Skeletal muscle cell (primary cell): Measurements from ENCODE around the gene CHRNA4.
"Not testable (repeated sequence)": the region's sequence is repeated elsewhere in the genome, so short reads cannot be mapped to it uniquely, and the experiment has no call there.

ENCODE experiments used
- DNase-seq: peaks from one replicate; pipeline ENCODE4 v3.0.0-alpha.2; 2010; ENCODE audit warnings: low read depth
- H3K4me3 ChIP-seq: 2 replicates; pipeline ENCODE4 v1.5.1; 2011; ENCODE audit warnings: low read depth, mild to moderate bottlenecking, control low read depth, low read length, moderate library complexity

Gene CHRNA4

GRCh38 chr20:63342561-63343459, 18.3 kb downstream of the CHRNA4 start:
- no peak overlapping the region for H3K4me3 ChIP-seq
- DNase-seq: no peak

GRCh38 chr20:63340158-63340688, 20.9 kb downstream of the CHRNA4 start:
- H3K4me3 ChIP-seq, DNase-seq: not testable (repeated sequence)

DNA sequence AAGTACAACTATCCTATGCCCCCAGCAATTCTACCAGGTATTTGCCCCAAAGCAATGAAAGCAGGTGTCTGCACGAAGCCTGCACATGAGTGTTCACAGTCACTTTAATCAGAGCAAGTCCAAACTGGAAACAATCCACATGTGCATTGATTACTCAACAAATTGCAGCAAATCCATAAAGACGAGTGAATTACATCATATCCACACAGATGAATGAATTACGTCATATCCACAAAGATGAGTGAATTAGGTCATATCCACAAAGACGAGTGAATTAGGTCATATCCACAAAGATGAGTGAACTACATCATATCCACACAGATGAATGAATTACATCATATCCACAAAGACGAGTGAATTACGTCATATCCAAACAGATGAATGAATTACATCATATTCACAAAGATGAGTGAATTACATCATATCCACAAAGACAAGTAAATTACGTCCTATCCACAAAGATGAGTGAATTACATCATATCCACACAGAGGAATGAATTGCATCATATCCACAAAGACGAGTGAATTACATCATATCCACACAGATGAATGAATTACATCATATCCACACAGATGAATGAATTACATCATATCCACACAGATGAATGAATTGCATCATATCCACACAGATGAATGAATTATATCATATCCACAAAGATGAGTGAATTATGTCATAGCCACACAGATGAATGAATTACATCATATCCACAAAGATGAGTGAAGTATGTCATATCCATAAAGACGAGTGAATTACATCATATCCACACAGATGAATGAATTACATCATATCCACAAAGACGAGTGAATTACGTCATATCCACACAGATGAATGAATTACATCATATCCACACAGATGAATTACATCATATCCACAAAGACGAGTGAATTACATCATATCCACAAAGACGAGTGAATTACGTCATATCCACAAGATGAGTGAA, 21.7 kb downstream of the CHRNA4 start:
- not testable (repeated sequence) for DNase-seq

GRCh38 chr20:63337786-63338420, 23.2 kb downstream of the CHRNA4 start:
- DNase-seq: no peak
- no peak overlapping the region for H3K4me3 ChIP-seq

More for the DNA sequence above, 21.7 kb downstream of the CHRNA4 start:
- not testable (repeated sequence) for H3K4me3 ChIP-seq

DNA sequence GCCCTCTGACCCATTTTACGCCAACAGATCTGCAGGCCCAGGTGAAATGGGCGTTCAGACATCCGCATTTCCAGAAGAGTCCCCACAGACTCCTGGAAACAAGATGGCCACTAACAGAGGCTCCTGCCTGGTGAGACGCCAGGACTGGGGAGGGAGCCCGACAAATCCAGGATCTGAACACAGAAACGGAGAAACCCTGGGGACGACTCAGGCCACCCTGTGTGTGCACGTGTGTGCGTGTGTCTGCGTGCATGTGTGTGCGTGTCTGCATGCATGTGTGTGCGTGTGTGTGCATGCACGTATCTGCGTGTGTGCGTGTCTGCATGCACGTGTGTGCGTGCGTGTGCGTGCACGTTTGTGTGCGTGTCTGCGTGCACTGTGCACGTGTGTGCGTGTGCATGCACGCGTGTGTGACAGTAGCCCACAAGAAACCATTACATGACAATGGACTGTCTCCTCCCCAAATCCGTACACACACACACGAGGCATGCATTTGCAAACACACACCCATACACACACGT, 24.9 kb downstream of the CHRNA4 start:
- DNase-seq: no peak
- no peak overlapping the region for H3K4me3 ChIP-seq

GRCh38 chr20:63335711-63336110, 25.4 kb downstream of the CHRNA4 start:
- DNase-seq: no peak
- H3K4me3 ChIP-seq: no peak overlapping the region

GRCh38 chr20:63335060-63335459, 26.1 kb downstream of the CHRNA4 start:
- not testable (repeated sequence) for H3K4me3 ChIP-seq, DNase-seq

DNA sequence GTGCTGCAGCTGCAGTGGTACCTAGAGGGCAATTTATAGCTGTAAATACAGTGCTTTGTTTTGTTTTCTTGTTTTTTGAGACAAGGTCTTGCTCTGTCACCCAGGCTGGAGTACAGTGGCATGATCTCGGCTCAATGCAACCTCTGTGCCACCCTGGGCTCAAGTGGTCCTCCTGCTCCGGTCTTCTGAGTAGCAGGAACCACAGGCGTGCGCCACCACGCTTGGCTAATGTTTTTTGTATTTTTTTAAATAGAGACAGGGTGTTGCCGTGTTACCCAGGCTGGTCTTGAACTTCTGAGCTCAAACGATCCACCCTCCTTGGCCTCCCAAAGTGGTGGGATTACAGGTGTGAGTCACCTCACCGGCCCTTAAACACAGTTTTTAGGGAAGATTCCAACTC, 26.8 kb downstream of the CHRNA4 start:
- no peak overlapping the region for H3K4me3 ChIP-seq
- DNase-seq: no peak

GRCh38 chr20:63333241-63333836, 27.8 kb downstream of the CHRNA4 start:
- H3K4me3 ChIP-seq: no peak overlapping the region
- DNase-seq: no peak

GRCh38 chr20:63332488-63333240, 28.5 kb downstream of the CHRNA4 start:
- no peak overlapping the region for H3K4me3 ChIP-seq
- no peak for DNase-seq

GRCh38 chr20:63331741-63332400, 29.3 kb downstream of the CHRNA4 start:
- no peak for DNase-seq
- H3K4me3 ChIP-seq: no peak overlapping the region

GRCh38 chr20:63330940-63331339, 30.2 kb downstream of the CHRNA4 start:
- DNase-seq: no peak
- no peak overlapping the region for H3K4me3 ChIP-seq

GRCh38 chr20:63330084-63330760, 30.9 kb downstream of the CHRNA4 start:
- DNase-seq: no peak
- no peak overlapping the region for H3K4me3 ChIP-seq

GRCh38 chr20:63329331-63330083, 31.6 kb downstream of the CHRNA4 start:
- DNase-seq: no peak
- H3K4me3 ChIP-seq: no peak overlapping the region

DNA sequence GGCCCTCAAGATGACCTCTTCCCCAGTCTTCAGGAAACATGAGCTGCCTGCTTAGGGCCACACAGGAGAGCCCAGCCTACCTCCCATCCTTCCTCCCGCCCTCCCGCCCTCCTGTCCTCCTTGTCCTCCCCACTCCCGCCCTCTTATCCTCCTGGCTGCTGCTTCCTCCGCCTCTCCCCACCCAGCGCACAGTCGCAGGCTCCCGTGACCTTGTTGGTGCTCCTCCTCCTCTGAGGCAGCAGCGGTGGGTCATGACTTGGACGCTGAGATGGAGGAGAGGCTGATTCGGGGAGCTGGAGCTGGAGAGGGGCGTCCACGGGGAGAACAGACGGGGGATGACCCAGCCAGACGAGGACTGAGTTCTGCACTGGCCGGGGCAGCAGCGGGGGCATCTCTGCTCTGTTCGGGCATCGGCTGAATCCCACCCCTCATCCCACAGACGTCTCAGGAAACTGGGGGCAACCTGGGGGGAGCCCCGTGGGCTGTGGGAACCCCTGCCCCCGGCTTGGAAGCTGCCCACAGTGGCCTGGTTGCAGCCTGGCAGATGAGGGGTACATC, 32.4 kb downstream of the CHRNA4 start:
- no peak overlapping the region for H3K4me3 ChIP-seq
- DNase-seq: no peak

- no peak overlapping the region for H3K4me3 ChIP-seq
- no peak for DNase-seq
Observed at GRCh38 chr20:63328026-63328700, 33.0 kb downstream of the CHRNA4 start.
